Activated naive CD4-positive, alpha-beta T cell treated with anti-CD3 and anti-CD28 coated beads, Interleukin-2, amount 10 ng/mL, durations not matched to agents 7 days and 5 days (primary cell): ENCODE measurements around the gene TNKS2.
A peak's percentile ranks its signal among the peaks of the same experiment; 100 is the strongest.

Experiments used
- CTCF ChIA-PET: fragments of 350-600 bp; sonication (Branson Sonifier 250); formaldehyde crosslinking; loops from one replicate; lab custom pipeline; 2021; ENCODE audit warnings: antibody characterized with exemption; lab: Charles Lee
- DNase-seq: peaks from one replicate; pipeline ENCODE4 v3.0.0-alpha.2; 2020
- H3K27ac Mint-ChIP-seq: one replicate; pipeline ENCODE4 v1.8.0; 2021; ENCODE audit warnings: mild to moderate bottlenecking, moderate library complexity, mixed read lengths
- H3K27me3 Mint-ChIP-seq: one replicate; pipeline ENCODE4 v1.8.0; 2021; ENCODE audit warnings: mild to moderate bottlenecking, mixed read lengths
- H3K36me3 Mint-ChIP-seq: one replicate; pipeline ENCODE4 v1.8.0; 2021; ENCODE audit warnings: mixed read lengths
- H3K4me1 Mint-ChIP-seq: one replicate; pipeline ENCODE4 v1.8.0; 2021; ENCODE audit warnings: mixed read lengths
- H3K4me3 Mint-ChIP-seq: one replicate; pipeline ENCODE4 v1.8.0; 2021; ENCODE audit warnings: mild to moderate bottlenecking, moderate library complexity, mixed read lengths
- H3K9me3 Mint-ChIP-seq: one replicate; pipeline ENCODE4 v1.8.0; 2021; ENCODE audit warnings: mixed read lengths

Gene TNKS2

DNA sequence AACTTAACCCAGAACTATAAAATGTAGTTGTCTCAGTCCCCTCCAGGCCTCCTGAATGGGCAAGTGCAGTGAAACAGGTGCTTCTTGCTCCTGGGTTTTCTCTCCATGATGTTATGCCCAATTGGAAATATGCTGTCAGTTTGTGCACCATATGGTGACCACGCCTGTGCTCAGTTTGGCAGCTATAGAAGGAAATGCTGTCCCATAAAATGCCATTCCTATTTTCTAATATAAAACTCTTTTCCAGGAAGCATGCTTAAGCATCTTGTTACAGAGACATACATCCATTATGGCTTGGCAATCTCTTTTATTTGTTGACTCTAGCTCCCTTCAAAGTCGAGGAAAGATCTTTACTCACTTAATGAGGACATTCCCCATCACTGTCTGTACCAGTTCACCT is 65.9 kb downstream of the TNKS2 start:
- CTCF ChIA-PET = no interaction called here
- no peak overlapping the region for H3K4me3 Mint-ChIP-seq
- no peak for DNase-seq
- H3K9me3 Mint-ChIP-seq = no peaks in the 10 kb centered on the region
- no peaks in the 10 kb centered on the region for H3K4me1 Mint-ChIP-seq
- H3K27ac Mint-ChIP-seq = no peak overlapping the region
- no peaks in the 10 kb centered on the region for H3K27me3 Mint-ChIP-seq
- peaks cover 34% of the 10 kb centered on the region for H3K36me3 Mint-ChIP-seq

DNA sequence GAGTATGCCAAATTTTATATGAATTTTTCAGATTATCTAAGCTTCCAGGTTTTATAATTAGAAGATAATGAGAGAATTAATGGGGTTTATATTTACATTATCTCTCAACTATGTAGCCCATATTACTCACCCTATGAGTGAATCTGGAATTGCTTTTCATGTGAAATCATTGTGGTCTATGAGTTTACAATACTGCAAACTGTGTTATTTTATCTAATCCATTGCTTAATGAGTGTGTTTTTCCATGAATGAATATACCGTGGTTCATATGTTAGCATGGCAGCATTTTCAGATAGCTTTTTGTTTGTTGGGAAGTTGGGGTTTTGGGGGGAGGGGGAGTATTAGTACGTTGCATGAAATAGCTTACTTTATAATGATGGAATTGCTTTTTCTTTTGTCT is 66.5 kb downstream of the TNKS2 start:
- Mint-ChIP-seq H3K9me3 (no peaks in the 10 kb centered on the region), H3K4me3 (no peak overlapping the region), H3K36me3 (peaks cover 33% of the 10 kb centered on the region), H3K27me3 (no peaks in the 10 kb centered on the region), H3K4me1 (no peaks in the 10 kb centered on the region), H3K27ac (no peak overlapping the region)
- no peak for DNase-seq
- CTCF ChIA-PET = no interaction called here

DNA sequence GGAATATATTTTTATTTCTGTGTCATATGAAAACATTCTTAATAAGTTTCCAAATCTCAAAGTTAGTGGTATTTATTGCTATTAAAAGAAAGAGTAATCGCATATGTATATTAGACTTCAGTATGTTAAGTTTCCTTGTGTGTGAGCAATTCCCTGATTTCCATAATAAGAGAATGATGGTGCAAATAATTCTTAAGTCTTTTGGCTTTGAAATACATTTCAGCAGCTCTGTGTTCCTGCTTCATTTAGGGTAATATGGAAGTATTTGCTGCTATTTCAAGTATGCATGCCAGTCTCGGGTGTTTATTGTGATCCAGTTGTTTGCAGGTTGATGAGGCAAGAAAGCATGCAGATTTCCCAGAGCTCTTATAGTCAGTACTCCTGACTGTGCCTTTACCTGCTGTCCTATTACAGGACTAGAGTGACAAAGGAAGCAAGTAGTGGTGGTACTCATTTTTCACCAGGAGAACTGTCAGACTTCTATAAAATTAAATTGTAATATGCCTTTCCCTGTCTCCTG is 67.4 kb downstream of the TNKS2 start:
- Mint-ChIP-seq H3K4me1 (no peaks in the 10 kb centered on the region), H3K9me3 (no peaks in the 10 kb centered on the region)

DNA sequence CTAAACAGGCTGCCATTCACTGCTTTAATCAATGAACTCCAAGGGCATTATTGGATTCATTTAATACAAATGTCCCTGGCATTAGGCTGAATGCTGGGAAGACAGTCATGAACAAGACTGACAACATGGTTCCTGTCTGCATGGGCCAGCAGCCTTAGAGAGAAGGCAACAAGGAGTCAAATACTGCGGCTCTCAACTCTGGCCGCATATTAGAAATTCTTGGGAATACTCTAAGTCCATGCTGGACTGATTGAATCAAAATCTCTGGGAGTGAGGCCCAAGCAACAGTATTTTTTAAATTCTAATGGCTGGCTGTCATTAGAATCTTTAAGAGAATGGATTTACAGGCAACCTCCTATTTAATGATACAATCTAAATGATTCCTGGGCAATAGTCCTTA is 76.9 kb downstream of the TNKS2 start:
- H3K27me3 Mint-ChIP-seq = peaks cover 15% of the 10 kb centered on the region
- no peak overlapping the region for H3K27ac Mint-ChIP-seq
- H3K36me3 Mint-ChIP-seq = no peaks in the 10 kb centered on the region
- H3K9me3 Mint-ChIP-seq = no peaks in the 10 kb centered on the region
- CTCF ChIA-PET = no interaction called here
- no peaks in the 10 kb centered on the region for H3K4me1 Mint-ChIP-seq
- no peak overlapping the region for H3K4me3 Mint-ChIP-seq
- no peak for DNase-seq

More for the DNA sequence above, 67.4 kb downstream of the TNKS2 start:
- CTCF ChIA-PET = interaction anchor here (1.5 kb wide), 1 partner anchor 9 kb away, joined by 3 read pairs; no protein-coding TSS in a partner anchor
- no peak overlapping the region for H3K27ac Mint-ChIP-seq
- H3K4me3 Mint-ChIP-seq = no peak overlapping the region
- H3K36me3 Mint-ChIP-seq = peaks cover 32% of the 10 kb centered on the region
- no peaks in the 10 kb centered on the region for H3K27me3 Mint-ChIP-seq
- no peak for DNase-seq

DNA sequence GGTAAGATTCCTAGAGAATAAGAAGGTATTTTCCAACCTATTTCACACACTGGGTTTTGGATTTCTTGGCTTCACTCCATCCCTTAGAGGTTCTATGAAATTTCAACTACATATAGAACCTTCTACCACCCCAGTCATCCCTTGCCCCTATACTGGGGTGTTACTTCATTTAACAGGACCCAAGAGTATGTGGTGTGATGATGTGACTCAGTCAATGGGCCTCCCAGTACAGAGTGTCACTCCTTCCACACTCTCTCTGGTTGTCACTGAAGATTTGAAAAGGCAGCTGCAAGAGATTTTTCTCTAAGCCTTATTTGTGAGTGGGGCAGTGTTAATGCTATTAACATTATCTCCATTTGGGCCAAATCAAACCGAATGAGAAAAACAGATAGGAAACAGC is 77.6 kb downstream of the TNKS2 start:
- no peak for DNase-seq
- Mint-ChIP-seq H3K27me3 (peaks cover 18% of the 10 kb centered on the region), H3K36me3 (no peaks in the 10 kb centered on the region), H3K27ac (no peak overlapping the region), H3K4me1 (no peaks in the 10 kb centered on the region), H3K4me3 (no peak overlapping the region), H3K9me3 (no peaks in the 10 kb centered on the region)
- CTCF ChIA-PET = no interaction called here

DNA sequence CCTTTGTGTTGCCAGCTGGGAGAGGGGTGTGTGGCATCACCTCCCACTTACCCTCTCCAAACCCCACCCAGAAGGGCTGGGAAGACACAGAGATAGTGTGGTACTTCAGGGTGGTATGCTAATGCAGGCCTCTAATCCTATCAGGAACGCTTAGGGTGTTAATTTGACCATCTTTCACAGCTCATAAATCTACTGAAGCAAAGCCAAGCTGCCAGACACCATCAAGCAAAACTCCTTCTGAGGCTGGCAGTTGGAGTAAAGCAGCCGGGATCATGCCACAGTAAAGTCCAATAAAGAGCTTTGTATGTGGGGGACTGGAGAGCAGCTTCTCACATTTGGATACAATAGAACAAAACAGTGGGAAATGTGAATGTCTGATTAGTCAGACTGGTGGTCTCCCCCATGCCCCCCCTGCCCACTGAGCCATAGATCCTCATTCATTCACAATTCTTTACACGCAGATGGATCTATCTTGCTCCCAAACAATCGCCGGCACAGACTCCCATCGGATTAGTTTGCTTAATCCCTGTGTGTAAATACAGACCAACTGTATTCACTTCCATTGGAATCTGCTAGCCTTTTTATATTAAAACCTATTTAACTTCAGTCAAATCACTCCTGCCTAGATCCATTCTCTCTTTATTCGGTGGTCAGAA is 81.4 kb downstream of the TNKS2 start:
- Mint-ChIP-seq H3K4me3 (no peak overlapping the region), H3K27me3 (peaks cover 28% of the 10 kb centered on the region), H3K27ac (no peak overlapping the region), H3K4me1 (no peaks in the 10 kb centered on the region), H3K9me3 (no peaks in the 10 kb centered on the region), H3K36me3 (no peaks in the 10 kb centered on the region)
- CTCF ChIA-PET = interaction anchor here (0.6 kb wide), 1 partner anchor 16 kb away, joined by 3 read pairs; no protein-coding TSS in a partner anchor
- no peak for DNase-seq

DNA sequence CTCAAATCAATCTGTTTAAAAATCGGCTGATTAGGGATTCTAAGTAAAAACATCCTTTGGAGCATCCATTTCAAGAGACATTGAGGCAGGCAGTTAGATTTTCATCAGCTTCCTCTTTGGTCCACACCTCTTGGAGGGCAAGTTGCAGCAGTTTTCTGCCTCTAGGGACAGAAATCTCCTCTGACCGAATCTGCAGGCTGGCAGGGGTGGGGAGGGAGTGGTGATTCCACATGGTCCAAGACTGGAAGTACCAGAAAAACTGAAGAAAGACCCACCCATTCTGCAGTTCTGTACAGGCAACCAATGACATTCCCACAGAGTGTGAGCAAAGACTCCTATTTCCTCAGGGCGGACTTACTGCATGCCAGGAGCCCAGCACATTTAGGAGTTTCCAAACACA is 82.1 kb downstream of the TNKS2 start:
- no peaks in the 10 kb centered on the region for H3K9me3 Mint-ChIP-seq
- CTCF ChIA-PET = no interaction called here
- H3K4me1 Mint-ChIP-seq = no peaks in the 10 kb centered on the region

DNA sequence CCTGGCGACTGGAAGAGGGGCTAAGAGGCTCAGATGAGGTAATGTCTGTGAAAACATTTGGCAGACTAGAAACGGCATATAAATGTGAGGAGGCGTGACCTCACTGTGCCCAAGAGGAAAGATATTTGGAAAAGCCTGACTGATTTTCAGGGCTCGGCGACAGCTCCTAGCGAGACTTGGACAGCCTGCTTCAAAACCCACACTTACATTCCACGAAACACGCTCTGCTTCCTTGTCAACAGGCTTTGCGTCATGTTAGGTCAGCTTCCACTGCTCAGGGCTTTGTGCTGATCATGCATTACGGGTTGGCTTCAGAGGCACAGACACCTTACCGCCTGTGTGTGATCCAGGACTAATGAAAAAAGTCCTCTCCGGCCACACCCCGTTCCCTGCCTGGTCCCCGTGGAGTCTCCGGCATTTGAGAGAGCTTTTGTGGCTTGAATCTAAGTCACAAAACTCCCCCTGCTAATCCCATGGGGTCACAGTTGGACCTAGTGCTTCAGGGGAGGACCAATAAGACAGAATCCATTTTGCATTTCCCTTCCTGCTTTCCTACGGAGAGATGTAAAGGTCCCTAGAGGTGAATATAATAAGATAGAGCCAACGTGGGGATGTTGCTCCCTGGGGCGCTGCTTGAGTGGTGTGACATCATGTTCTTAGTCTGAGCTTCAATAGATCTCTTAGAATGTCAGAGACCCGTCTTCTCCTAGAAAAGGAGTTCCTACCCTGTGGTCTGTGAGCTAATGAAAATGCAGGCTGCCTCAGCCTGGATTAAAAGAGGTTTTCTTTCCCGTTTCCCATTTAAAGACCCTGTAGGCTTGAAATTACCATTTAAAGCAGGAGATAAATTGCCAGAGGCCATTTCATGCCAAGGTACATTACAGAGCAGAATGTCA is 85.6 kb downstream of the TNKS2 start:
- Mint-ChIP-seq H3K27ac (no peak overlapping the region), H3K27me3 (peaks cover 54% of the 10 kb centered on the region), H3K9me3 (no peaks in the 10 kb centered on the region), H3K4me3 (no peak overlapping the region), H3K36me3 (no peaks in the 10 kb centered on the region), H3K4me1 (peaks cover 9% of the 10 kb centered on the region)
- CTCF ChIA-PET = interaction anchor here (1.2 kb wide), 1 partner anchor 28 kb away, joined by 3 read pairs; no protein-coding TSS in a partner anchor
- no peak for DNase-seq

More for the DNA sequence above, 82.1 kb downstream of the TNKS2 start:
- H3K27ac Mint-ChIP-seq = no peak overlapping the region
- H3K27me3 Mint-ChIP-seq = peaks cover 27% of the 10 kb centered on the region
- no peak for DNase-seq
- no peak overlapping the region for H3K4me3 Mint-ChIP-seq
- H3K36me3 Mint-ChIP-seq = no peaks in the 10 kb centered on the region

DNA sequence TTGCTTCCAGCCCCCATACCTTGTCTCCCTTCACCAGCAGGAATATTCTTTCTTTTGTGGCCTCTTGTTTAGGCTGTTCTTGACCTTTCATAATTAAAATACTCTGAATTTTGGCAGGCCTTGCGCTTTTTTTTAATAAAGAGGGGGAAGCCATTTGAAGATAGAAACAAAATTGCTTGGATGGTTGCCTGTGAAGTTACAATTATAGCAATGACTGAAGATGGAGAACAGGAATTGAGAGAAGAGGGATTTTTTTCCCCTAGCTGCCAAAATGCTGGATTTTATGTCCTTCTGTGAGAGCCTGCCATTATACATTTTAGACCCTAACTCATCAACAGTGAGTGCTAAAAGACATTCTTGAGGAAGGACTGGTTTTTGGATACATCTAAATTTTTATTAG is 86.3 kb downstream of the TNKS2 start:
- H3K27ac Mint-ChIP-seq = no peak overlapping the region
- no peaks in the 10 kb centered on the region for H3K36me3 Mint-ChIP-seq
- DNase-seq = no peak
- CTCF ChIA-PET = no interaction called here
- H3K4me1 Mint-ChIP-seq = peaks cover 11% of the 10 kb centered on the region
- H3K9me3 Mint-ChIP-seq = no peaks in the 10 kb centered on the region
- H3K4me3 Mint-ChIP-seq = no peak overlapping the region
- H3K27me3 Mint-ChIP-seq = peaks cover 59% of the 10 kb centered on the region

DNA sequence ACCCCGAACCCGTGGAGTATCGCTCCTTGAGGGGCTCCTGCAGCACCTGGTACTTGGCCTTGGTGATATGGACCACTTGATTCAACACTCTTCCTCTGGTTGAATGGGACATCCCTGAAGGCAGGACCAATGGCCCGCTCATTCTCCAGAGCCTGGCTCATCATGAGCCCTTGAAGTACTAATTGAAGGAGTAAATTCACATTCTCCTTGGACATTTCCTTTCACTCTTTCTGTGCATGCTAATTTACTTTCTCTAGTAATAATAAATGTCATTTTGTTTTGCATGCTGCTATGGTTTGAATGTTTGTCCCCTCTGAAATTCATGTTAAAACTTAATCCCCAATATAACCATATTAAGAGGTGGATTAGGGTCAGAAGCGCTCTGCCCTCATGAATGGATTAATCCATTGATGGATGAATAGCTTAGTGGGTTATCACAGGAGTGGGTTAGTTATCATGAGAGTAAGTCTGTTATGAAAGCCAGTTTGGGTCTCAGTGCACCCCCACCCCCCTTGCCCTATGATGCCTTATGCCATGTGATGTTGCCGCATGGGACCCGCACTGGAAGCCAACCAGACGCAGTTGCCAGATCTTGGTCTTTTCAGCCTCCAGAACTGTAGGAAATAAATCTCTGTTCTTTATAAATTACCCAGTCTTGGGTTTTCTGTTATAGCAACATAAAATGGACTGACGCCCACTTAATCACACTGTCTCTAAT is 87.3 kb downstream of the TNKS2 start:
- CTCF ChIA-PET = no interaction called here
- peaks cover 11% of the 10 kb centered on the region for H3K4me1 Mint-ChIP-seq
- no peaks in the 10 kb centered on the region for H3K36me3 Mint-ChIP-seq
- H3K27ac Mint-ChIP-seq = no peak overlapping the region
- no peak overlapping the region for H3K4me3 Mint-ChIP-seq
- peaks cover 58% of the 10 kb centered on the region for H3K27me3 Mint-ChIP-seq
- no peaks in the 10 kb centered on the region for H3K9me3 Mint-ChIP-seq
- no peak for DNase-seq

DNA sequence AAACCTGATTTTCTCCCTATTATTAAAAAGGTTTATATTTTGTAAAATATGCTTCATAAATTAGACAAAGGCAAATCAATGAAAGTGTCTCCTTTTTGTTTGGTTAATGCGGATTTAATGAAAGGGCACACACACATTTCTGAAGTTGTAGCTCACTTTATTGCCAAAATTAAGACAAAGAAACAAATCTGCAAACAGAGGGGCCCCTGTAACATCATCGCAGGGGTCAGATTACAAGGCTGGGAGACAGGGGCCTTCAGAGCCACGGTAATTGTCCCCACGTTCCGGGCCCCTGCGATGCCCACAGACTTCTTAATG is 88.7 kb downstream of the TNKS2 start:
- Mint-ChIP-seq H3K27ac (no peak overlapping the region), H3K27me3 (peaks cover 54% of the 10 kb centered on the region), H3K36me3 (no peaks in the 10 kb centered on the region), H3K4me3 (peak overlapping the region; percentile 59), H3K4me1 (peaks cover 11% of the 10 kb centered on the region), H3K9me3 (no peaks in the 10 kb centered on the region)
- no peak for DNase-seq
- CTCF ChIA-PET = interaction anchor here (0.9 to 1.7 kb wide), 3 partner anchors 12 to 31 kb away, joined by 3 to 6 read pairs (median 4); partner anchors contain the start of gene FGFBP3

DNA sequence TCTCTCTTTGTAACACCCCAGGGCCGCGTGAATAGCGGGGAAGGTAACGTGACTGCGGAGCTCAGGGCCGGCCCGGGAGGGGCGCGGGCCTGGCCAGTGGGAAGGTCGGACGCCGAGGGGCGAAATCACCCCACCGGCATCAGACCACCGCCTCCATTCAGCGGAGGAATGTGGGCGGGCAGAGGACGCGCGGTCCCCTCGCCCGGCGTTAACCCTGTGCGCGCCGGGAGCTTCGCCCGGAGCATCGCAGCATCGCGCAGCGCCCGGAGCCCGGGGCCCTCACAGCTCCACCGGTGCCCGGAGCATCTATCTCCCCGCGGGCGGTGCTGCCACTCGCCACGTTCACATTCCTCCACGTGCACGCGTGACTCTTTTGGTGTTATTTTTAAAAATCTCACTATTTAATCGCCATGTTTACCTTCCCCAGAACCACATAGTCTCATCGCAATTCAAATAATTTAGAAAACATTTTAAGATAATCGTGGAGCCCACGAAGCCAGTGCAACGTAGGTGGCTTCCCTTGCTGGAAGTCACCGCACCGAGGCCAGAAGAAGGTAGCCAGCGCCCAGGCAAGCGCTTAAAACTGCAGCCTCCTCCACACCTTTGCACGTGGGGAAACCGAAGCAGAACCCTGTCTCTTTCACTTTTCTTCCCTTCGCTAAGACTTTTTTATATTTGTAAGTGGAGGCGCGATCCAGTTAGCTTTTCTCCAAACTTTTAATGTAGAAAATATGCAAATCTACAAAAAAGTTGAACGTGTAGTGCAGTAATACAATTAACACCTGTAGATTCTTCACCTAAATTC is 89.2 kb downstream of the TNKS2 start:
- peak overlapping the region; percentile 37 for H3K27ac Mint-ChIP-seq
- DNase-seq = peak; percentile 41
- CTCF ChIA-PET = interaction anchor here (0.9 to 1.7 kb wide), 3 partner anchors 11 to 31 kb away, joined by 3 to 6 read pairs (median 4); partner anchors contain the start of gene FGFBP3

DNA sequence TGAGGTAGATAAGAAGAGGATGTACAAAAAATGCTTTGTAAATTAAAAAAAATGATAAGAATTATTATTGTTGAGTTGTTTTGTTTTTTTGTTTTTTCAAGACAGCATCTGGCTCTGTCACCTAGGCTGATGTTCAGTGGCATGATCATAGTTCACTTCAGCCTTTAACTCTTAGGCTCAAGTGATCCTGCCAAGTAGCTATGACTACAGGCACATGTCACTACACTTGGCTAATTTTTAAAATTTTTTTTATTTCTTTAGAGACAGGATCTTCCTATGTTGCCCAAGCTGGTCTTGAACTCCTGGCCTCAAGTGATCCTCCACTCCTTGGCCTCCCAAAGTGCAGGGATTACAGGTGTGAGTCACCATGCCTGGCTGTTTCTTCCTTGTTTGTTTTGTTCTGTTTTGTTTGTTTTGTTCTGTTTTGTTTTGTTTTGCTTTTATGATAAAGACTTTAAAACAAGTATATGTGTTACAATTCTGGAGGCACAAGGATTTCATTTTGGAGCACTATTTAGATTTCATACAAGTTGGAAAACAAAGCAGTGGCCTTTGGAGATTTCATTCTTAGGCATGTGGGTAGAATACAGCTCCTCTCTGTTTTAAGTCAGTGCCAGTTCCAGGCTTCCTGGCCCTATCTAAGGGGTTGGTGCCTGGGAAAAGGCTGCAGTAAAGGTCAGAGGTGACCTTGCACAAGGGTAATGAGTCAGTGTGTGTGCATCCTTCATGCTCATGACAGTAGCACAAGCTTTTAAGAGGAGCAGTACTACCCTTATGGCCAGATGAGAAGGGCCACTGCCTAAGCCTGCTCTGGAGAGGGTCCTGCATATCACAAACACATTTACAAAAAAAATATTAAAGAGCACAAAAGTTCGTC is 93.1 kb downstream of the TNKS2 start:
- H3K4me3 Mint-ChIP-seq = no peak overlapping the region
- H3K9me3 Mint-ChIP-seq = no peaks in the 10 kb centered on the region
- CTCF ChIA-PET = no interaction called here
- peaks cover 27% of the 10 kb centered on the region for H3K27me3 Mint-ChIP-seq
- no peak for DNase-seq
- peaks cover 11% of the 10 kb centered on the region for H3K4me1 Mint-ChIP-seq
- no peaks in the 10 kb centered on the region for H3K36me3 Mint-ChIP-seq
- H3K27ac Mint-ChIP-seq = no peak overlapping the region

More for the DNA sequence above, 89.2 kb downstream of the TNKS2 start:
- Mint-ChIP-seq H3K36me3 (no peaks in the 10 kb centered on the region), H3K9me3 (no peaks in the 10 kb centered on the region), H3K27me3 (peaks cover 54% of the 10 kb centered on the region), H3K4me3 (peak overlapping the region; percentile 80), H3K4me1 (peaks cover 11% of the 10 kb centered on the region)
